B cell (primary cell): ENCODE results near the gene HSP90B1.

Source experiments
- CTCF ChIP-seq: fragments of 200-600 bp; IDR thresholded peaks from one replicate; pipeline ENCODE4 v1.8.0; 2022; ENCODE audit warnings: antibody characterized with exemption, mild to moderate bottlenecking
- EZH2 ChIP-seq: IDR thresholded peaks from 2 replicates; pipeline ENCODE4 v1.6.1; 2012; ENCODE audit warnings: borderline replicate concordance, low read depth, mild to moderate bottlenecking, moderate library complexity, low read length; ENCODE audit not compliant: insufficient read depth, poor library complexity, severe bottlenecking

- TF ChIP-seq EZH2, result no peak
- no peak for TF ChIP-seq CTCF
Measured at GRCh38 chr12:103952497-103952896, 22.3 kb downstream of the HSP90B1 start.
